Measurements from ENCODE around the gene NPHS2.

DNA sequence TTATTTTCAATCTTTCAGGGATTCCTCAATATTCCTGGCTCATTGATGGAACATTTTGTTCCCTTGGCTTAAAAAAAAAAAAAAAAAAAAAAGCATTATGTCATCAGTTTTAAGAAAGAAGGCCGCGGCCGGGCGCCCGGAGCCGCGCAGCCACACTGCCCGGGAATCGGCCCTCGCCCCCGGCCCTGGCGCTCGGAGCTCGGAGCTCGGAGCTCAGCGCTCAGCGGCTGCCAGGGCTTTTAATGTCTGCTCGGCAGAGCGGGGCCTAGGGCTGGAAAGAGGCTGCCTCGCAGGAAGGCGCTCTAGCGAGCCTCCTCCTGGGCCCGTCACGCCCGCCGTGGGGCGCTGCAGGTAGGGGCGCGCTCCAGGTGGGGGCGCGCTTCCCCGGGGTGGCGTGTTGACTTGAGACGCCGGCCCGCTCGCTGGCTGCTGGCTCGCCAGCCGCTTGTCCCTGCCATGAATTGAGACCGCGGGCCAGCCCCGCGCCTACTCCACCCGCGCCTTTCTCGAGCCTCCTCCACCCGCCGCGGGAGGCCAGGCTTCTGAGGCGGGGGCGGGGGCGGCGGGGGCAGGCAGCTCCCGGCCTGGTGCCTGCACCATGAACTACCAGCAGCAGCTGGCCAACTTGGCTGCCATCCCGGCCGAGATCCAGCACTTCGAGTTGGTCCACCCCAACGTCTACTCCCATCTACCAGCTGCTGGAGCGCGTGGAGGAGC, 10.5 kb upstream of the NPHS2 start:
- no peak for TF ChIP-seq EZH2 (IDR thresholded peaks at IDR 0.05; ENCODE audit: borderline replicate concordance, insufficient read depth, low read length, poor library complexity, severe bottlenecking)
- TF ChIP-seq SMC3 (conservative IDR thresholded peaks at IDR 0.05; ENCODE audit: poor library complexity), result no peak
- no peak for TF ChIP-seq CTCF (IDR thresholded peaks at IDR 0.05; ENCODE audit: poor library complexity, severe bottlenecking)
- TF ChIP-seq REST (IDR thresholded peaks at IDR 0.05; ENCODE audit: borderline replicate concordance), result no peak
- no peak for TF ChIP-seq POLR2AphosphoS5 (IDR thresholded peaks at IDR 0.05)
- TF ChIP-seq EP300 (conservative IDR thresholded peaks at IDR 0.05; ENCODE audit: poor library complexity, severe bottlenecking), result no peak
- no peak for TF ChIP-seq RAD21 (conservative IDR thresholded peaks at IDR 0.05)
- TF ChIP-seq TAF1 (IDR thresholded peaks at IDR 0.05; ENCODE audit: low read depth), result no peak

Measured in neural cell (in vitro differentiated cells).